CD4-positive, alpha-beta T cell treated with Interleukin-1 beta for 1 hour (primary cell): ENCODE measurements around the gene OR1B1.
"Not testable (repeated sequence)": the region's sequence is repeated elsewhere in the genome, so short reads cannot be mapped to it uniquely, and the experiment has no call there.

Experiments
- DNase-seq, 2 donors: peaks; one replicate each; pipeline ENCODE4 v3.0.0-alpha.2; 2020 to 2022

OR1B1 gene

GRCh38 chr9:122657527-122657926 is at the start of gene OR1B1:
TSS of gene OR1B1 (minus strand) at chr9:122657627.
- DNase-seq: no peak

- DNase-seq: no peak
Observed at GRCh38 chr9:122695696-122696095, 38.3 kb upstream of the OR1B1 start.

DNA sequence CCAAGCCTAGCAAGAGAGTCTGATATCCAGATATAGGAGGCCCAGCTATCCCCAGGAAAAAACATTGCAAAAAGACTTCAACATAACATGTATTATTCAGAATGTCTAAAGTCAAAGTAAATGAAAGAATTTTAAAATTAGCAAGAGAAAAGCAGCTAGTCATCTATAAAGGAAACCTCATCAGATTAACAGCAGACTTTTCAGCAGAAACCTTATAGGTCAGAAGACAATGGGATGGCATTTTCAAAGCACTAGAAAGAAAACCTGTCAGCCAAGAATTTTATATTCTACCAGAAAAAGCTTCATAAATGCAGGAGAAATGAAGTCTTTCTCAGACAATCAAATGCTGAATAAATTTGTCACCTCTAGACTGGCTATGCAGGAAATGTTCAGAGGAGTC is 27.4 kb upstream of the OR1B1 start:
- no peak for DNase-seq

- no peak for DNase-seq
Observed at GRCh38 chr9:122672481-122672880, 15.1 kb upstream of the OR1B1 start.

GRCh38 chr9:122661416-122661815 is 4.0 kb upstream of the OR1B1 start, which contains the start of gene OR1L1:
TSS of gene OR1L1 (plus strand) at chr9:122661716. CDS start at chr9:122661716, 0 bp downstream.
- no peak for DNase-seq

DNA sequence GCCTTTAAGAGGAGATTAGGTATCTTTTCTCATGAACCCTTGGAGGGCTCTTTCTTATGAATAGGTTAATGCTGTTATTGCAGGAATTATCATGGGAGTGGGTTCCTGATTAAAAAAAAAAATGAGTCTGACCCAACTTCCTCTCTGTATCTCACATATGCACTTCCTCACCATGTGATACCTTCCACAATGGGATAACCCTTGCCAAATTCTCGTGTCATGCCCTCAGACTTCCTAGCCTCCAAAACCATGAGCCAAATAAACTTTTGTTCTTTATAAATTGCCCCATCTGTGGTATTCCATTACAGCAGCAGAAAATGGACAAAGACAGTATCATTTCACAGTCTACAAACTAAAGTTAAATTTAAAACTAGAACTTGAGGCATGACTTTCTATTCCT is 1.0 kb downstream of the OR1B1 start:
- no peak for DNase-seq

GRCh38 chr9:122642226-122642625 is 15.2 kb downstream of the OR1B1 start:
- no peak for DNase-seq

GRCh38 chr9:122619996-122620395 is 37.4 kb downstream of the OR1B1 start:
- no peak for DNase-seq

GRCh38 chr9:122614362-122614761 is 43.1 kb downstream of the OR1B1 start, which contains the start of gene OR1Q1:
TSS of gene OR1Q1 (plus strand) at chr9:122614738. CDS start at chr9:122614738, 0 bp downstream.
- DNase-seq: no peak

- DNase-seq: no peak
Observed at GRCh38 chr9:122609804-122610203, 47.6 kb downstream of the OR1B1 start.

DNA sequence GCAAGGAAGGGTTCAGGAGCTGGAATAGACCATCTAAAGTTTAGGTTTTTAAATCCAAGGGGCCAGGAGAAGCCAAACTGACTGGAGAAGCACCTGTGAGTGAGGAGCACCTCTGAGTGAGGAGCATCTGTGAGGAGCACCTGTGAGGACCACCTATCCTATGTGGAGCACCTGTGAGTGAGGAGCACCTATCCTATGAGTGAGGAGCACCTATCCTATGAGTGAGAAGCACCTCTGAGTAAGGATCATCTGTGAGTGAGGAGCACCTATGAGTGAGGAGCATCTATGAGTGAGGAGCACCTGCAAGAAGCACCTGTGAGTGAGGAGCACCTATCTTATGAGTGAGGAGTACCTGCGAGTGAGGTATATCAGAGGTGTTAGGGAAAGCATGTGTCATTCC is 50.8 kb downstream of the OR1B1 start:
- no peak for DNase-seq

- DNase-seq: no peak
Observed at GRCh38 chr9:122605691-122606090, 51.7 kb downstream of the OR1B1 start.

DNA sequence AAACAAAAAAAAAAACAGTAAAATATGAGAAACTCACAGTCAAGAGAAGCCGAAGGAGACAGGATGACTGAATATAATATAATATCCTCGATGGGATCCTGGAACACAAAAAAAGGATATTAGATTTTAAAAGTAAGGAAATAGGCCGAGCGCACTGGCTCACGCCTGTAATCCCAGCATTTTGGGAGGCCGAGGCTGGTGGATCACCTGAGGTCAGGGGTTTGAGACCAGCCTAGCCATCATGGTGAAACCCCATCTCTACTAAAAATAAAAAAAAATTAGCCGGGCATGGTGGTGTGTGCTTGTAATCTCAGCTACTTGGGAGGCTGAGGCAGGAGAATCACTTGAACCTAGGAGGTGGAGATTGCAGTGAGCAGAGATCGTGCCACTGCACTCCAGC is 74.1 kb downstream of the OR1B1 start, which contains the start of gene OR1L8:
TSS of gene OR1L8 (minus strand) at position 101 of the 400 bp plus-strand sequence. CDS start 14,907 bp downstream, outside the sequence.
- DNase-seq: not testable (repeated sequence)

GRCh38 chr9:122580360-122580759 is 77.1 kb downstream of the OR1B1 start:
- DNase-seq: no peak

DNA sequence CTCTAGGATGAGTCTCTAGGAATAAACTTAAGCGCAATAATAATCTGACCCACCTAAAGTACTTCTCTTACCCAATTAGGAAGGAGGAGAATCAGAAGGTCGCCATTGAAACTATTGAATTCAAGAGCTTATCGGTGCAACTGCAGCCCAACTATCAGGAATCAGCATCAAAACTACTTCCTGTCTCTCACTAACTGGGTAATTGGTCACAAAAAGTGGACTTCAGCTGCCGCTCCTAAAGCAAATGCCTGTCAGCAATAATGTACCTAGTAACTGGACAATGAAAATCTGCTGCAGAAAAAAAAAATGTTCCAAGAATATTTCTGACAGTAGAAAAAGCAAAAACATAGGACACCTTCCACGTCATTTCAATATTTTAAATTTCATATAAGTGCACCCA is 77.6 kb downstream of the OR1B1 start:
- no peak for DNase-seq
